Measurements from ENCODE around the gene SEMA4D.

SEMA4D gene

GRCh38 chr9:89529243-89530035, 31.5 kb upstream of the SEMA4D start:
- in situ Hi-C loops (cut with HindIII; ENCODE audit: low sequenced_read_pairs), result no loop called here

GRCh38 chr9:89528540-89528939, 30.6 kb upstream of the SEMA4D start:
- in situ Hi-C loops (cut with HindIII; ENCODE audit: low sequenced_read_pairs), result no loop called here

DNA sequence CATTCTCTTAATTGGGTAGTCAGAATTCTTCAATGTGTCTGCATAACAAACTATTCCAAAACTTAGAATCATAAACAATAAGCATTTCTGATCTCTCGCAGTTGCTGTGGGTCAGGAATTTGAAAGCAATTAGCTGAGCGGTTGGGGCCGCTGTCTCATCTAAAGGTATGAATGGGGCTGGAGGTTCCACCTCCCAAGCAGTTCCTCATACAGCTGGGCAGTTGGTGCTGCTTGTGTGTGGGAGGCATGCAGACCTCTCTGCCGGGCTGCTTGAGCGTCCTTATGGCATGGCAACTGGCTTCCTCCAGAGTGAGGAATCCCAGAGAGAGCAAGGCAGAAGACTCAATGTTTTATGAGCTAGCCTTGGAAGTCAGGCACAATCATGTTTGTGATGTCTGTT, 30.2 kb upstream of the SEMA4D start:
- in situ Hi-C loops (cut with HindIII; ENCODE audit: low sequenced_read_pairs), result no loop called here

GRCh38 chr9:89527084-89527483, 29.2 kb upstream of the SEMA4D start:
- in situ Hi-C loops (cut with HindIII; ENCODE audit: low sequenced_read_pairs), result no loop called here

GRCh38 chr9:89526667-89527066, 28.8 kb upstream of the SEMA4D start:
- in situ Hi-C loops (cut with HindIII; ENCODE audit: low sequenced_read_pairs), result no loop called here

DNA sequence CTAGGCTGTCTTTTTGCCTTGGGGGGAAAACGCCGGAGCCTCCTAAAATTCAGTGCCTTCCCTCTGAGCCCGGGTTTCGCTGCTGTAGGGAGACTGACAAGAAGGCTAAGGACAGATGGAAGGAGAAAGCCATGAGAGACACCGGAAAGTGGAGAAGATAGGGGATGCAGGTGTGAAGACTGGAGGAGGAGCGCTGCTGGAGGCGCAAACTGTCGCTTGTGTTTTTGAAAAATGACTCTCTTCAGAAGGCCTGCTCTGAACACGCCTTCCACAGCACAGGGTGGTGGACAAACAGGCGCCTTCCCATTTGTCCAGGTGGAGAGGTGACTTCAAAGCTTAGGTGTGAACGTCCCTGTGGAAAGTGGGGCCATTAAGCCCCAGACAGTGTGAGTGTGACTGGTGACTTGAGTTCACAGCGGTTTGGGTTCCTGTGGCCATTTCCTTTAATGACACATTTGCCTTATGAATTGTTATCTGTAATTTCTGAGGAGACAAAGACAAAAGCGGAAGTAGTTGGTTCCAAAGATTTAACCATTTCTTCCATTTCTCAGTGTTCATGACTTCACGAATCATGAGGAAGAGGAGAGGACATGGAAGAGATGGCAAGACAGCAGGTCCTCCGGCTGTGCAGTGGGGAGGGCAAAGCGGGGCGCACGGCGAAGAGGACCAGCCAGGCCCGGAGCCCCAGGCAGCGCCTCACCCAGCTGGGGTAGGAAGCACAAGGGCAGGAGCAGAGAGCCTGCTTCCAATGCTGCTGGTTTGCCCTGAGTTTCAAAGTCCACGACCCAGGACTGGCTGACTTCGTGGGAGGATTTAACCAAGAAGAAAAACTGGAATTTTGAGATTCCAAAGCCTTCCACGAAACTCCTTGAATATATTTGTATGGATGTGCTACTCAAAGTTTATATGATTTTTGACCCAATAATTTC, 27.8 kb upstream of the SEMA4D start:
- in situ Hi-C loops (cut with HindIII; ENCODE audit: low sequenced_read_pairs), result no loop called here

DNA sequence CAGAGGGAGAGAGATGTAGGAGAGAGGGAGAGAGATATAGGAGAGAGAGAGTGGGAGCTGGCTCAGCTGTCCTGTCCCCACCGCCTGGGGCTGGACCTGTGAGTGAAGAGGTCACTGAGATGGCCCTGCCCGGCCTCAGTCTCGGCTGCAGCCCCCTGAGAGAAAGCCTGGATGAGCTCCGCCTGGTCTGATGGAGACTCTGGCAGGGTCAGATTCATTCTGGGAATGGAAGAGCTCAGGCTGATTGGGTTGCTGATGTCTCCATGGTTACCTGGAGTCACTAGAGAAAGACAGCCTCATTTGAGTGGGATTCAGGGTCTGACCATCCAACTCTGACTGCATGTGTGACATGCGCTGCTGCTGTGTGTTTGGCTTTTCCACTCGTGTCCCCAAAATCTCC, 27.1 kb upstream of the SEMA4D start:
- in situ Hi-C loops (cut with HindIII; ENCODE audit: low sequenced_read_pairs), result loop anchor here (25.0 kb wide), 1 partner anchor 113 kb away; no protein-coding TSS in a partner anchor

GRCh38 chr9:89523948-89524347, 26.0 kb upstream of the SEMA4D start:
- in situ Hi-C loops (cut with HindIII; ENCODE audit: low sequenced_read_pairs), result loop anchor here (25.0 kb wide), 1 partner anchor 112 kb away; no protein-coding TSS in a partner anchor

DNA sequence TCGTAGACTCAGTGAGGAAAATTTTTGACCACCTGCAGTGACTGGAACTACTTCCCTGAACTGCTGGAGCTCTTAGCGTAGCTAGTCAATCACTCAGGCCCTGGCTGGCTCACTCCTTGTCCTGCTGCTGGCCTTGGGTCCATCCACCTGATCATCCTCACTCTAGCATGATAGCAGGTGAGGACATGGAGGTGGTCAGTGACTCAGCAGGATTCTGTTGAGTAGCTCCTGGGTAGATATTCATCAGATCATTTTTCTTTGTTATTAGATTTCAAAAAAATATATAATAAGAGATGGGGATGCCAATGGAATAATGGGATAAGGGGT, 25.0 kb upstream of the SEMA4D start:
- in situ Hi-C loops (cut with HindIII; ENCODE audit: low sequenced_read_pairs), result loop anchor here (25.0 kb wide), 1 partner anchor 111 kb away; no protein-coding TSS in a partner anchor

DNA sequence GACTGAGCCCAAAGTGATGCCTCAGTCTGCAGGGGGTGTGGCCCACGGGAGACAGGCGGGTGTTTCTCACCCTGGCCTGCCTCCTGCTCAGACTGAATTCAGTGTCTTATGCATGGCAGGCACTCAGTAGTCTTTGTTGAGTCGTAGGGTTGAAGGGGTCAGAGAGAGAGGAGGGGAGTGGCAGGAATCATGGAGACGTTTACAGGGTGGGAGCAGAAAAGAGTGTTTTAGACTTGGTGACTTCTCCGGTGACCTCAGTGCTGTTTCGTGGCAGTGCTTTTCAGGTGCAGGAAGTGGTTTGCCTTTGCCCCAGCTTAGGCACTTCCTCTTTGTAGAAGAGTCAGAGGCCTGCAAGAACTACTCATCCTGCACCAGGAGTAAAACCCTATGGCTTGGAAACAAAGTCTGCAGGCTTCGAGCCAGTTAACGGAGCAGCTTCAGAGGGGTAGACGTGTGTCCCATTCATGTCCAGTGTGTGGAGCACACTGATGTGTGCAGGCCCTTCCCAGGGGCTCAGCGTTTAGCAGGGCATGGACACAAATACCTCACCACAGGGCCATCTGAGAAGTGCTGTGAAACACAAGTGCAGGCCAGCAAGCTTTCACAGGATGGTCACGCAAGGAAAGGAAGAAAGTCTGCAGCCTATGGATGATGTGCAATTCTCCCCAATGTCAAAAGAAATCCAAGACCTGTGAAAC, 24.5 kb upstream of the SEMA4D start:
- in situ Hi-C loops (cut with HindIII; ENCODE audit: low sequenced_read_pairs), result loop anchor here (25.0 kb wide), 1 partner anchor 110 kb away; no protein-coding TSS in a partner anchor

- in situ Hi-C loops (cut with HindIII; ENCODE audit: low sequenced_read_pairs), result loop anchor here (25.0 kb wide), 1 partner anchor 107 kb away; no protein-coding TSS in a partner anchor
Observed at GRCh38 chr9:89519366-89519805, 21.5 kb upstream of the SEMA4D start.

GRCh38 chr9:89518466-89519365, 20.8 kb upstream of the SEMA4D start:
- in situ Hi-C loops (cut with HindIII; ENCODE audit: low sequenced_read_pairs), result loop anchor here (25.0 kb wide), 1 partner anchor 106 kb away; no protein-coding TSS in a partner anchor

- in situ Hi-C loops (cut with HindIII; ENCODE audit: low sequenced_read_pairs), result loop anchor here (25.0 kb wide), 1 partner anchor 103 kb away; no protein-coding TSS in a partner anchor
Observed at GRCh38 chr9:89515416-89515815, 17.5 kb upstream of the SEMA4D start.

DNA sequence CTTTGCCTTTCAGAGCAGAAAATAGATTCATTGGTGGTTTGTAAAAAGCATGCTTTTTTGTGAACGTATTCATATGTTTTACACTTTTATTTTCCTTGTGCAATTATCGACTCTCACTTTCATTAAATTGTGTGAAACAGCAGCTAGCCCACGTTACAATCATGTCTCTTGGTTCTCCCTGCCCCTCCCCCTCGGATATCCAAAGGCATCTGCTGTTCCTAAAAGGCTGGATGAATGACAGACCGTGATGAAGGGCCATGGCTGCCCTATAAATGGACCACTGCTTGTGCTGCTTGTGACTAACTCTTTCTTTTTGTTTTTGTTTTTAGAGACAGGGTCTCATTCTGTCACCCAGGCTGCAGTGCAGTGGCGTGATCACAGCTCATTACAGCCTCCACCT, 17.0 kb upstream of the SEMA4D start:
- in situ Hi-C loops (cut with HindIII; ENCODE audit: low sequenced_read_pairs), result loop anchor here (25.0 kb wide), 1 partner anchor 103 kb away; no protein-coding TSS in a partner anchor

DNA sequence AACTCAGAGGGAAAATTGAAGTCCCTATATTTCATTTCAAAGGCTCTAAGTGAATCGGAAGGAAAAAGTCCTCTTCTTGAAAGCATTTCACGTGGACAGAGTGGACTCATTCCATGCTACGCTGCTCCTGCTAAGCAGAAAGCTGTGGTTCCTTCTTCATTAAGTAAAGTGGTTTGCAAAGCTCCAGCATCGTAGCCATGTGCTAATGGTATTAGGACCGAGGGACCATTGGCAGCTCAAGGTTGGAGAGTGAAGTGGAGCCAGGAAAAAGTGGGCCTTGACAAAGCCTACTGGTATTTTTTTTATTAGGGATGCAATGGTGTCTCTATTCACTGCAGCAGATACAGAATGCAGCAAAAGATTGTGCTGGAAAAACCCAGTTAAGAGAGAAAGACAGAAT, 16.4 kb upstream of the SEMA4D start:
- in situ Hi-C loops (cut with HindIII; ENCODE audit: low sequenced_read_pairs), result loop anchor here (25.0 kb wide), 1 partner anchor 102 kb away; no protein-coding TSS in a partner anchor

GRCh38 chr9:89513837-89514236, 15.9 kb upstream of the SEMA4D start:
- in situ Hi-C loops (cut with HindIII; ENCODE audit: low sequenced_read_pairs), result loop anchor here (25.0 kb wide), 1 partner anchor 102 kb away; no protein-coding TSS in a partner anchor

DNA sequence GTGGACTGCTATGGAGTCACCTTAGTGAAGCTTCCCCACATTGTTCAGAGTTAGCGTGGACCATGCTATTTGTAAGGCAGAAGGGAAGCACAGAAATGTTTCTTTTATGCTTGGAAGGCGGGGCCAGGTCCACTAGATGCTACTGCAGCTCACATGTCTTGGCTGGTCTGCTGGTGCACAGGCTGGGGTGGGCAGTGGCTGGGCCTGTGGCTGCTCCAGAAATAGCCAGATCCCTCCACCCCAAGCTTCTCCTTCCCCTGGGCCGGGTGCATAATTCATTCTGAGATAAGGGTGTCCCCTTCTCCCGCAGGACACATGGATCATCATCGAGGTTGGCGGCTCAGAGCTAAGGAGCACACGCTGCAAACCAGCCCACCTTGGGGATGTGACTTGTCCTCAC, 14.5 kb upstream of the SEMA4D start:
- in situ Hi-C loops (cut with HindIII; ENCODE audit: low sequenced_read_pairs), result loop anchor here (25.0 kb wide), 1 partner anchor 100 kb away; no protein-coding TSS in a partner anchor

DNA sequence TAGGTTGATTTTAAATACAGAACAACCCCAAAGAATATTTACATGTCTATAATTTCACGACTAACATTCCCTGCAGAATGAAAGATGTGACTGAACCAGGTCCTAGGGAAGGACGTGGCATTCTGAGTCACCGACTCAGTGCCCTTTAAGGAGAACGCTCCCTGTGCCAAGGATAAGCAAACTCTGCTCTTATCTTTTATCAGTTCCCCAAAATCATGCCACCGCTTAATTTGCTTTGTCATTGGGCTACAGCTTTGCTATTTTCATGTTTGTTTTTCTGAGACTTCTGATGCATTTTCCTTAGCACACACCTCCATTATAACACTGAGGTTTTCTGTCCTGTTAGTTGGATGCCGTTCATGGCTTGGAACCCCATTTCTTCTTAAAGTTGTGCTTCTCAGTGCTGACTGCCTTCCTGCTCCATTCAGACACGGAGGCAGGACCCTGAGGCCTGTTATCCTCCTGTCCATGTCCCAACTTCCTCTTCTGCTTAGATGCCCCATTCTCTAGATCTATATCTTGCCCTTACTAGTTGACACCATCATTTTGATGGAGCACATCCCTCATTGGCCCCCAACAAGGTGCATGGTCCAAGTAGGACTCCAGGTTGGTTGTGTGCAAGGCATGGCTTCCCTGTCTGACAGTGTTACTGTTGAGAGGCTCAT, 11.2 kb upstream of the SEMA4D start:
- in situ Hi-C loops (cut with HindIII; ENCODE audit: low sequenced_read_pairs), result loop anchor here (25.0 kb wide), 1 partner anchor 97 kb away; no protein-coding TSS in a partner anchor

DNA sequence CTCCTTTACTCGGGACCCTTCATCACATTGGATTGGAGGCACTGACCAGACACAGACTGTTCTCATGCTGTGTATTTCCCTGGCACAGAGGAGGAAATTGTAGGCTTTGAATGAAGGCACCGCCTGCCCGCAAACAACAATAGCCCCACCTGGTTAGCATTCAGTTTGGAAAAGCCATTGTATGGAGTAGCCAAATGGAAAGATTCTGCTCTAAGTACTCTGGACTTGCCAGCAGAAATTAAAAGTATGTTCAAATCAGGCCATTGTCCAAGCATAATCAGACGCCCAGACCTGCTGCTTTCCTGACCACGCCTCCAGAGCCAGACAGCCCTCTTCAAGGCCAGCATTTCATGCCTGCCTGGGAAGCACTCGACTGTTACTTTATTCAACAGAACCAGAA, 8.0 kb upstream of the SEMA4D start:
- in situ Hi-C loops (cut with HindIII; ENCODE audit: low sequenced_read_pairs), result loop anchor here (25.0 kb wide), 1 partner anchor 94 kb away; no protein-coding TSS in a partner anchor
